Activated CD8-positive, alpha-beta T cell treated with anti-CD3 and anti-CD28 coated beads, Interleukin-2, amount 10 ng/mL, durations not matched to agents 7 days and 5 days (primary cell): ENCODE measurements around the gene TPI1. TPM values are rescaled to one million over a fixed set of nuclear protein-coding genes. Genes with fewer than 3 reads are reported as not detected.
"Not testable (repeated sequence)": the region's sequence is repeated elsewhere in the genome, so short reads cannot be mapped to it uniquely, and the experiment has no call there.

Experiments used
- ATAC-seq: fragments of 150-1000 bp; cut with Tn5 transposase; one replicate; pipeline ENCODE4 v1.10.0; 2021; ENCODE audit warnings: moderate library complexity
- CTCF ChIA-PET: fragments of 350-600 bp; sonication (Branson Sonifier 250); formaldehyde crosslinking; loops from one replicate; lab custom pipeline; 2021; ENCODE audit warnings: antibody characterized with exemption; lab: Charles Lee
- POLR2A ChIA-PET: fragments of 350-600 bp; sonication (Branson Sonifier 250); formaldehyde crosslinking; loops from one replicate; lab custom pipeline; 2021; ENCODE audit warnings: antibody characterized with exemption; lab: Charles Lee
- DNase-seq: peaks from one replicate; pipeline ENCODE4 v3.0.0-alpha.2; 2020
- H3K27ac Mint-ChIP-seq: one replicate; pipeline ENCODE4 v1.8.0; 2021; ENCODE audit warnings: mild to moderate bottlenecking, mixed read lengths
- H3K27me3 Mint-ChIP-seq: one replicate; pipeline ENCODE4 v1.8.0; 2021; ENCODE audit warnings: low read depth, mixed read lengths
- H3K36me3 Mint-ChIP-seq: one replicate; pipeline ENCODE4 v1.8.0; 2021; ENCODE audit warnings: low read depth, mixed read lengths
- H3K4me1 Mint-ChIP-seq: one replicate; pipeline ENCODE4 v1.8.0; 2021; ENCODE audit warnings: low read depth, mixed read lengths
- H3K4me3 Mint-ChIP-seq: one replicate; pipeline ENCODE4 v1.8.0; 2021; ENCODE audit warnings: mild to moderate bottlenecking, mixed read lengths
- H3K9me3 Mint-ChIP-seq: one replicate; pipeline ENCODE4 v1.8.0; 2022; ENCODE audit warnings: mixed read lengths; ENCODE audit not compliant: insufficient read depth
- total RNA-seq, 2 experiments: library from RNA; stranded (reverse); gene quantifications; one replicate each; pipeline ENCODE4 v1.2.3, GENCODE V29; 2021

TPI1 gene
- total RNA-seq, 2 experiments from 2014 or later, result 1,505 to 1,545 TPM

DNA sequence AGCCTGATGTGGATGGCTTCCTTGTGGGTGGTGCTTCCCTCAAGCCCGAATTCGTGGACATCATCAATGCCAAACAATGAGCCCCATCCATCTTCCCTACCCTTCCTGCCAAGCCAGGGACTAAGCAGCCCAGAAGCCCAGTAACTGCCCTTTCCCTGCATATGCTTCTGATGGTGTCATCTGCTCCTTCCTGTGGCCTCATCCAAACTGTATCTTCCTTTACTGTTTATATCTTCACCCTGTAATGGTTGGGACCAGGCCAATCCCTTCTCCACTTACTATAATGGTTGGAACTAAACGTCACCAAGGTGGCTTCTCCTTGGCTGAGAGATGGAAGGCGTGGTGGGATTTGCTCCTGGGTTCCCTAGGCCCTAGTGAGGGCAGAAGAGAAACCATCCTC is 3.0 kb downstream of the TPI1 start:
- Mint-ChIP-seq H3K4me3 (peak overlapping the region; percentile 13), H3K27ac (peak overlapping the region; percentile 96), H3K4me1 (peaks cover 67% of the 10 kb centered on the region), H3K36me3 (peaks cover 66% of the 10 kb centered on the region)
- POLR2A ChIA-PET, result interaction anchor here (0.9 to 6.8 kb wide), 5 partner anchors 17 to 55 kb away, joined by 3 to 93 read pairs (median 24); partner anchors contain the start of genes CDCA3 and USP5
- H3K9me3 Mint-ChIP-seq, ATAC-seq, DNase-seq, H3K27me3 Mint-ChIP-seq: not testable (repeated sequence)
- CTCF ChIA-PET, result interaction anchor here (1.3 to 6.1 kb wide), 12 partner anchors 15 to 243 kb away, joined by 3 to 121 read pairs (median 8); partner anchors contain the start of genes CDCA3, PTPN6 and USP5

- peak; percentile 72 for DNase-seq
- ATAC-seq, result peak; percentile 15
- peaks cover 63% of the 10 kb centered on the region for H3K36me3 Mint-ChIP-seq
Observed at GRCh38 chr12:6871052-6871957, 4.0 kb downstream of the TPI1 start.

DNA sequence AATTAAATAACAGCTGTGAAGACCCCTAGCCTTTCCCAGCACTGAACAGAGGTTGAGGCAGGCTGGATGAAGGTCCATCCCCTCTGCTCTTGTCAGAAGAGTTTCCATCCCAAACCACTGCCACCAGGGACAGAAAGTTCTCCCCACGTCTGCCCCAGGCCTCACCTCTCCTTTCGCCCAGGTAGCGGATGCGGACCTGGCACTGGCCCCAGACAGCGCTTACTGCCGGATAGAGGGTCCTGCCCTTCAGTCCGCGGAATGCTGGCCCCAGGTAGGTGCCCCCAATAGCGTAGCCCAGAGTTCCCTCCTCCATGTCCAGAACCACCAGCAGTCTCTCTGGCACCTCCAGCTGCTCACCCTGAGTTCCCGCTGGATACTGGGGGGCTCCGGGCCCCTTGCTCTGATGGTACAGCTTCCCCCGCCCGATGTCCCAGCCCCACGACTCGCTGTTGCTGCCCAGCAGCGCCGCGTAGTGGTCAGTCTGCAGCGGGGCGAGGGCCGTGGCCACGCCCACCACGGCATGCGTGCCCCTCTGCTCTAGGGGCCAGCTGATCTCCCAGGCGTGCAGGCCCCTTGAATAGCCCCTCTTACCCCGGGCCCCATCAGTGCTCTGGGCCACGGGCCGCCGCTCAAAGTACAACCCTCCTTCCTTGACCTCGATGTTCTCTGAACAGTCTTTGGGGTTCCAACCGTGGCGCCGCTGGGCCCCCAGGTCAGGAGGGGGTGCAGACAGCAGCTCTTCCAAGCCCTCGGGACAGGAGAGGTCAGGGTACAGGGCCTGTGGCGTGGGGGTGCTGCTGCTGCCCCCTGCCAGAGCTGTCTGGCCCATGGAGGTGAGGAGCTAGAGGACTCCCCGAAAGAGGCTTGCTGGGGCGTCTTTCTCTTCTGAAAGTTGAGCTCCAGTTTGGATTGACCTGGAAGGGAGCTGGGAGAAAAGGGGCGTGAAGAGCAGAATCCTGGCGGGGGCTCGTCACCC is 5.0 kb downstream of the TPI1 start:
- no peaks in the 10 kb centered on the region for H3K9me3 Mint-ChIP-seq
- DNase-seq (peak; percentile 91), ATAC-seq (peak; percentile 32)
- CTCF ChIA-PET, result interaction anchor here (0.7 to 6.1 kb wide), 39 partner anchors 8 to 302 kb away, joined by 3 to 121 read pairs (median 8); partner anchors contain the start of genes C12orf57, C1RL, CDCA3 and COPS7A
- peaks cover 66% of the 10 kb centered on the region for H3K36me3 Mint-ChIP-seq
- no peaks in the 10 kb centered on the region for H3K27me3 Mint-ChIP-seq
- H3K4me1 Mint-ChIP-seq, result peaks cover 59% of the 10 kb centered on the region
- POLR2A ChIA-PET, result interaction anchor here (0.6 to 3.6 kb wide), 28 partner anchors 10 to 407 kb away, joined by 3 to 47 read pairs (median 5); partner anchors contain the start of genes C12orf57, CDCA3, COPS7A and MLF2
- peak overlapping the region; percentile 94 for H3K4me3 Mint-ChIP-seq
- peak overlapping the region; percentile 96 for H3K27ac Mint-ChIP-seq

More at GRCh38 chr12:6871052-6871957, 4.0 kb downstream of the TPI1 start:
- Mint-ChIP-seq H3K27me3 (no peaks in the 10 kb centered on the region), H3K4me3 (peak overlapping the region; percentile 94), H3K27ac (peak overlapping the region; percentile 96), H3K4me1 (peaks cover 65% of the 10 kb centered on the region), H3K9me3 (no peaks in the 10 kb centered on the region)
- ChIA-PET CTCF (interaction anchor here (0.7 to 6.1 kb wide), 19 partner anchors 11 to 301 kb away, joined by 3 to 121 read pairs (median 14); partner anchors contain the start of genes C12orf57, CDCA3, COPS7A and ENO2), POLR2A (interaction anchor here (0.9 to 3.6 kb wide), 8 partner anchors 11 to 236 kb away, joined by 3 to 47 read pairs (median 14); partner anchors contain the start of genes C12orf57, CDCA3, RNU7-1 and USP5)

DNA sequence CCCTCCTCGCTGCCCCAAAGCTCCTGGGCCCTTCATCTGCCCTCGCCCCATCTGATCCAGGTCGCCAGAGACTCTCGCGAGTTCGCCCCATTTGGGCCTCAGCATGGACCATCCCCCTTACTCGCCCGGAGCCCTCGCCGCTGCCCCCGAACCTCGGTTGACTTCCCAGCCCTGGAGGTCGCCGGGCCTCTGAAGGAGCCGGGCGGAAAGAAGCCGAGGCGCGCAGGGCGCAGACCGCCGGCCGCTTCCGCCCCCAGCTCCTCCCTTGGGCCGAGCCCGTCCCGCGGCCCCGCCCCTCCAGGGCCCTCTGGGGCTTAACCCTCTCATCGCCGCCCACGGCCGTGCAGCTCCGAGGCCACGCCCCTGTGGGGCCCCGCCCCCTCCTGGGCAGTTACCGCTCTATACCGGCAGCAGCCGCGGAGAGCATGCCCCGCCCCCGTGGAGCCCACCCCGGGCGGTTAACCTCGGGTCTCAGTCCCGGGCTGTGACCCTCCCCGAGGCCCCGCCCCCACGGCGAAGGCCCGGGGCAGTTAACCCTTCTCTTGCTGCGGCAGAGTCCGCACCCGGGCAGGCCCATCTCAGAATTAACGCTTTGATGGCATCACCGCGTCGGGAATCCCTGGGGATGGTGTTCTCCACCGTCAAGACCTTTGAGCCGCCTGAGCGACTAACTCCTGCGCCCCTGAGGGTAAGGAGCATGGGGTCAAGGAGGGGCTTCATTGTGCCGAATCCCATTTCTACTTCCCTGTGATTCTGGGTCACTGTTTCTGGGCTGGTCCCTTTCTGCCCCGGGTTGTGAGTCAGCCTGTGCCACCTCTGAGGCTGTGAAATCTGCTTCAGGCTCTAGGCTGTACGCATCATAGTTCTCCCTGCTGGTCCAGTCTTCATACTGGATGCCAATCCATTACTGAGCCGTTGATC is 6.0 kb downstream of the TPI1 start, which contains the start of gene SPSB2:
Gene SPSB2, minus strand, starts transcription at position 210 of the 921 bp plus-strand sequence. CDS start 402 bp downstream, outside the sequence.
- ChIA-PET CTCF (interaction anchor here (0.7 to 6.1 kb wide), 39 partner anchors 7 to 303 kb away, joined by 3 to 121 read pairs (median 8); partner anchors contain the start of genes C12orf57, C1RL, CDCA3 and COPS7A), POLR2A (interaction anchor here (0.6 to 3.6 kb wide), 26 partner anchors 9 to 408 kb away, joined by 3 to 47 read pairs (median 5); partner anchors contain the start of genes C12orf57, CDCA3, COPS7A and MLF2)
- peak within 1 kb of the TSS; percentile 94 for H3K4me3 Mint-ChIP-seq
- ATAC-seq (peak; percentile 78), DNase-seq (peak; percentile 99)
- peak within 1 kb of the TSS; percentile 96 for H3K27ac Mint-ChIP-seq
- peaks cover 63% of the 10 kb centered on the region for H3K36me3 Mint-ChIP-seq
- H3K27me3 Mint-ChIP-seq, result no peaks in the 10 kb centered on the region
- no peaks in the 10 kb centered on the region for H3K9me3 Mint-ChIP-seq
- H3K4me1 Mint-ChIP-seq, result peaks cover 56% of the 10 kb centered on the region

DNA sequence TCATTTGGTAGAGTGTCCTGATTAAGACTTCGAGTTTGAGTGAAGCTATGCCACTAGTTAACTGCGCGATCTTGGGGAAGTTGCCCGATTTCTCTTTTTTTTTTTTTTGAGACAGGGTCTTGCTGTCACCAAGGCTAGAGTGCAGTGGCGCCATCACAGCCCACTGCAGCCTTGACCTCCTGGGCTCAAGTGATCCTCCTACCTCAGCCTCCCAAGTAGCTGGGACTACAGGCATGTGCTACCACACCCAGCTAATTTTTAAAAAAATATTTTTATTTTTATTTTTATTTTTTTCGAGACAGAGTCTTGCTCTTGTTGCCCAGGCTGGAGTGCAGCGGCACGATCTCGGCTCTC is 6.7 kb downstream of the TPI1 start:
- POLR2A ChIA-PET, result interaction anchor here (1.1 to 3.6 kb wide), 7 partner anchors 18 to 121 kb away, joined by 3 to 41 read pairs (median 5); partner anchors contain the start of genes C12orf57, MLF2 and RNU7-1
- Mint-ChIP-seq H3K27ac (peak overlapping the region; percentile 79), H3K4me1 (peaks cover 50% of the 10 kb centered on the region), H3K36me3 (peaks cover 59% of the 10 kb centered on the region), H3K4me3 (peak overlapping the region; percentile 94)
- DNase-seq, H3K27me3 Mint-ChIP-seq, ATAC-seq, H3K9me3 Mint-ChIP-seq: not testable (repeated sequence)
- CTCF ChIA-PET, result interaction anchor here (0.8 to 6.1 kb wide), 8 partner anchors 9 to 119 kb away, joined by 4 to 121 read pairs (median 15); partner anchors contain the start of genes CDCA3, LRRC23 and USP5

- H3K9me3 Mint-ChIP-seq, H3K4me1 Mint-ChIP-seq, ATAC-seq, POLR2A ChIA-PET, H3K27me3 Mint-ChIP-seq, H3K27ac Mint-ChIP-seq, DNase-seq, H3K4me3 Mint-ChIP-seq: not testable (repeated sequence)
- H3K36me3 Mint-ChIP-seq, result peaks cover 24% of the 10 kb centered on the region
- CTCF ChIA-PET, result interaction anchor here (1.1 kb wide), 1 partner anchor 7 kb away, joined by 4 read pairs; no protein-coding TSS in a partner anchor
Observed at GRCh38 chr12:6879824-6880223, 12.5 kb downstream of the TPI1 start.

GRCh38 chr12:6883252-6883651 is 15.9 kb downstream of the TPI1 start:
- Mint-ChIP-seq H3K9me3 (no peaks in the 10 kb centered on the region), H3K4me1 (no peaks in the 10 kb centered on the region), H3K27ac (no peak overlapping the region), H3K36me3 (peaks cover 13% of the 10 kb centered on the region), H3K27me3 (no peaks in the 10 kb centered on the region), H3K4me3 (no peak overlapping the region)
- DNase-seq (no peak), ATAC-seq (no peak)
- CTCF ChIA-PET, result interaction anchor here (1.2 to 2.7 kb wide), 4 partner anchors 9 to 17 kb away, joined by 3 to 23 read pairs (median 4); partner anchors contain the start of gene SPSB2
- POLR2A ChIA-PET, result interaction anchor here (2.2 to 2.4 kb wide), 2 partner anchors 8 to 11 kb away, joined by 10 to 17 read pairs; partner anchors contain the start of gene SPSB2

GRCh38 chr12:6883683-6884082 is 16.4 kb downstream of the TPI1 start:
- CTCF ChIA-PET, result interaction anchor here (1.4 to 2.7 kb wide), 2 partner anchors 8 to 11 kb away, joined by 3 to 23 read pairs; partner anchors contain the start of gene SPSB2
- POLR2A ChIA-PET, result interaction anchor here (1.0 to 2.4 kb wide), 2 partner anchors 11 kb away, joined by 4 to 17 read pairs; partner anchors contain the start of gene SPSB2
- Mint-ChIP-seq H3K36me3 (peaks cover 13% of the 10 kb centered on the region), H3K4me1 (peaks cover 3% of the 10 kb centered on the region), H3K27ac (no peak overlapping the region), H3K9me3 (no peaks in the 10 kb centered on the region), H3K27me3 (no peaks in the 10 kb centered on the region), H3K4me3 (no peak overlapping the region)
- DNase-seq (no peak), ATAC-seq (no peak)

DNA sequence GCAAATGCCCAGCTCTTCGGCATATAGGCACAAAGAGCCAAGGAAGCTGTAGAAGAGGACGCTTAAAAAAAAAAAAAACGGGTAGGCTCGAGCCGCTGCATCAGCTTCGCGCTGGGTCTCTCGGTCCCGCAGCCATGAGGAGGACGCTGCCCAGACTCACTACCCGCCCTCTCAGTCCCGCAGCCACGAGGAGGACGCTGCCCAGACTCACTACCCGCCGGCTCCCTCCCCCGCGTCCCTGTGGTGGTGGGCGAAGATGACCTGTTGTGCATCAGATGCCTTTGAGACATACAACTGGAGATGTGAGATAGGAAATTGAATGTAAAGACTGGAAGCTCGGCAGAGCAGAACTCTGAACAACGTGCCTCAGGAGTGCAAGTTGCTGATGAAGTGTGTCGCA is 17.2 kb downstream of the TPI1 start:
- no peak for ATAC-seq
- peaks cover 3% of the 10 kb centered on the region for H3K4me1 Mint-ChIP-seq
- CTCF ChIA-PET, result interaction anchor here (1.6 kb wide), 1 partner anchor 15 kb away, joined by 4 read pairs; no protein-coding TSS in a partner anchor
- peaks cover 10% of the 10 kb centered on the region for H3K36me3 Mint-ChIP-seq
- no peaks in the 10 kb centered on the region for H3K9me3 Mint-ChIP-seq
- no peaks in the 10 kb centered on the region for H3K27me3 Mint-ChIP-seq
- DNase-seq, result no peak
- no peak overlapping the region for H3K27ac Mint-ChIP-seq
- no peak overlapping the region for H3K4me3 Mint-ChIP-seq
- POLR2A ChIA-PET, result interaction anchor here (1.0 kb wide), 1 partner anchor 12 kb away, joined by 4 read pairs; the partner anchor contains the start of gene SPSB2
